DMS114 treated with DMSO at 0.1 percent for 48 hours (cell line): Measurements from ENCODE around the gene C1orf185.
"Not testable (repeated sequence)": the region's sequence is repeated elsewhere in the genome, so short reads cannot be mapped to it uniquely, and the experiment has no call there.

Experiments
- DNase-seq: peaks from one replicate; lab custom pipeline; 2025; ENCODE audit not compliant: unreplicated experiment; lab: John Stamatoyannopoulos, UW

Gene C1orf185

GRCh38 chr1:51133045-51133444 is 31.0 kb downstream of the C1orf185 start:
- no peak for DNase-seq

DNA sequence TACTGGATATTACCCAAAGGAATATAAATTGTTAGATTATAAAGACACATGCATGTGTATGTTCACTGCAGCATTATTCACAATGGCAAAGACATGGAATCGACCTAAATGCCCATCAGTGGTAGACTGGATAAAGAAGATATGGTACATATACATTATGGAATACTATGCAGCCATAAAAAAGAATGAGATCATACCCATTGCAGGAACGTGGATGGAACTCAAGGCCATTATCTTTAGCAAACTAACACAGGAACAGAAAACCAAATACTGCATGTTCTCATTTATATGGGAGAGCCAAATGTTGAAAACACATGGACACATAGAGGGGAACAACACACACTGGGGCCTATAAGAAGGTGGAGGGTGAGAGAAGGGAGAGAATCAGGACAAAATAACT is 35.7 kb downstream of the C1orf185 start:
- DNase-seq = not testable (repeated sequence)

GRCh38 chr1:51139474-51139873 is 37.4 kb downstream of the C1orf185 start:
- DNase-seq = no peak

- no peak for DNase-seq
Measured at GRCh38 chr1:51147394-51147793, 45.4 kb downstream of the C1orf185 start.

- DNase-seq = no peak
Measured at GRCh38 chr1:51154776-51155175, 52.7 kb downstream of the C1orf185 start.

DNA sequence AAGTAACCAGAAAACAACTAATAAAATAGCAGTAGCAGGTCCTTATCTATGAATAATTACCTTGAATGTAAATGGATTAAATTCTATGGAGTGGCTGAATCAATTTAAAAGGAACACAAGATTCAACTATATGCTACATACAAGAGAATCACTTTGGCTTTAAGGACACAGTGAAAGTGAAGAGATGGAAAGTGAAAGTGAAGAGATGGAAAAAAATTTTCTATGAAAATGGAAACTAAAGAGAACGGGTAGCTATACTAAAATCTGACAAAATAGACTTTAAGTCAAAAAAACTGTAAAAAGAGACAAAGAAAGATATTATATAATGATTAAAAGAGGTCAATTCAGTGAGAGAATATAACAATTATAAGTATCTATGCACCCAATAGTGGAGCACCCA is 54.7 kb downstream of the C1orf185 start:
- DNase-seq = no peak

DNA sequence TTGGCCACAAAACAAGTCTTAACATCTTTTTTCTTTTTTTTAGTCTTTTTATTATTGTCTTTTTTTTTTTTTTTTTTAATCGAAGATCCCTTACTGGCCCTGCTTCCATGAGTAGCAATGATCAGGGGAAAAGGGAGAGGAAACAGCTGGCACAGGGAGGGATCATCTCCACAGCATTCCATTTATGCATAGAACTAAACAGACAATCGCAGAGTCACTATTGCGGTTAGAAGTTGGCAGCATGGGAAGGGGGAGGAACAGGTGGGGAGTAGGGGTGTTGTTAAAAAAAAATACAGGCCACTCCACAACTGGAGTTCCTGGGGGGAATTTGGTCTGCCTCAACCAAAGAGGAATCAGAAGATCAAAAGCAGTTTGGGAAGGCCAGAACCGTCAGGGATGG is 55.4 kb downstream of the C1orf185 start:
- no peak for DNase-seq

GRCh38 chr1:51158263-51158662 is 56.2 kb downstream of the C1orf185 start:
- DNase-seq = no peak

- DNase-seq = not testable (repeated sequence)
Measured at GRCh38 chr1:51162560-51162959, 60.5 kb downstream of the C1orf185 start.

GRCh38 chr1:51165540-51165939 is 63.5 kb downstream of the C1orf185 start:
- no peak for DNase-seq

GRCh38 chr1:51168266-51168845 is 66.3 kb downstream of the C1orf185 start:
- no peak for DNase-seq

- DNase-seq = no peak
Measured at GRCh38 chr1:51168936-51169335, 66.9 kb downstream of the C1orf185 start.

GRCh38 chr1:51170342-51170741 is 68.3 kb downstream of the C1orf185 start:
- DNase-seq = no peak

DNA sequence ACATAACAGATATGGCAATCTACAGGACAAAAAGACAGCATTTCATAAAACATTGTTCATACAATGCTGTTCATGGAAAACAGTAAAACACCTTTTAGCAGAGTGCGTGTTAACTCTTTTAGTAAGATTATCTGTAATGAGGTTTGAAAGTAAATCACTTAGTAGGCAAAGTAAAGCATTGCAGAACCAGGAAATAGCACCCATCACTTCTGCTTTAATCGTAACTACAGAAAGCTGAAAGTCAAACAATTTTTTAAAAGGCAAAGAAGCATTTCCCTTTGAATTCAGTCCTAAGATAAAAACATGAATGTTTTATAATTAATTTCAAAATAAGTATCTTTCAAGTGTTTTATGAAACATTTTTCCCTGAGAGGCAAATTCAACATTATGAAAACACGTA is 70.8 kb downstream of the C1orf185 start:
- no peak for DNase-seq

GRCh38 chr1:51175278-51175677 is 73.2 kb downstream of the C1orf185 start:
- no peak for DNase-seq

GRCh38 chr1:51177988-51178387 is 76.0 kb downstream of the C1orf185 start:
- not testable (repeated sequence) for DNase-seq

DNA sequence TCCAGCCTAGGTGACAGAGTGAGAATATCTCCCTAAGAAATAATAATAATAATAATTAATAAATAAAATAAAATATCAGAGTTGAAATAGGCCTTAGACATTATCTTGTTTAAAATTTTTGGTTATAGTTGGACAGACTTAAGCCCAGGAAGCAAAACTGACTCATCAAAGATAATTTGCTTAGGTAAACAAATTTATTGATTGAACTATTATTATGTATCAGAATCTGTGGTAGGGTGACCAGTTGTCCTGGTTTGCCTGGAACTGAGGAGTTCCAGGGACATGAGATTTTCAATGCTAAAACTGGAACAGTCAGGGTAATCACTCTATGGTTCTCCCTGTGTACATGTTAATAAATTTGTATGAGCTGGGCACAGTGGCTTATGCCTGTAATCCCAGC is 86.2 kb downstream of the C1orf185 start:
- DNase-seq = no peak

DNA sequence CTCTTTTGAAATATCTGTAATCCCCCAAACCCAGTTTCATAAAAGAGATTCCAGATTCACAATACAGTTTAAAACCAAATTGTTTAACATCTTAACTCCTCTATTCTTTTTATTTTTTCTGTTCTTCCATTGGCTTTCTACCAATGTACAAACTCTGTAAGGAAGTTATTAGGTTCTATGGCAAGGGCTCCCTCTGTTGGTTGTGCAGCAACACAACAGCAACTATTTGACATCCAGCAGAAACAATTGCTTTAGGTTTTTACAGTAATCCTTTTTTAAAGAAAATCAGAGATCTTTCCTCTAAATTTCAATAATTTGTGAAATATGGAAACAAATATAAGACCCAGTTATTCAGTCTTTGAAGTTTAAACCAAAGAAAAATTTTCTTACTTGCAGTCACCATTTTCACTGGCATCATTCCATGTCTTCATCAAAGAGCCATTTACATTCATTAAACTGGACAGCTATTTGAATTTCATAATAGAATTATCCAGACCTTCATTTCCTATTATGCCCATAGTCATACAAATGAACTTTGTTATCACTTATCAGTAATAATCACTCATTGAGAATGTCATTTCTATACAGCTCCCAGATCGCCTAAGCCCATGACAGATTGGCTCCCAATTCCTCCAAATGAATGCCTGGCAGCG is 87.5 kb downstream of the C1orf185 start:
- DNase-seq = peak; percentile 82

GRCh38 chr1:51190961-51191360 is 88.9 kb downstream of the C1orf185 start:
- no peak for DNase-seq

DNA sequence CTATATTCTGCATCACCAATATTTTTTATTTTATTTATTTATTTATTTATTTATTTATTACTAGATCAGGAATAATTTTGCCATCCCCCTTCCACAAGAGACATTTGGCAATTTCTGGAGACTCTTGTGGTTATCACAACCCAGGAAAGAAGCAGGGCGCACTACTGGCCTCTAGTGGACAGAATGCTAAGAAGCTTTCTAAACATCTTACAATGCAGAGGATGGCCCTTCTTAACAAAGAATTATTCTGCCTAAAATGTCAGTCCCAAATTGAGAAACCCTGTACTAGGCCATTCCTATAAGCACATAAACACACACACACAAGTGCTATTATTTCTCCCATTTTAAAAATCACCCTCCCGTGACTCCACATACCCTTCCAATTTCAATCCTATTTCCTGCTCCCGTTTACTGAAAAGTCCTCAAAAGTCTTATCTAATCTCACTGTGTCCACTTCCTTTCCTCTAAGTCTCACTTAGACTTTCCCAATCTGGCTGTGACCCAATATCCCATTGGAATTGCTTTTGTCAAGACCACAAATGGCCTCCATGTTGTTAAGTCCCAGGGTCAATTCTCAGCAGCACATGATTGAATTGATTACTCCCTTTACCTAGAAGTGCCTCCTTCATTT is 90.3 kb downstream of the C1orf185 start:
- peak; percentile 33 for DNase-seq

DNA sequence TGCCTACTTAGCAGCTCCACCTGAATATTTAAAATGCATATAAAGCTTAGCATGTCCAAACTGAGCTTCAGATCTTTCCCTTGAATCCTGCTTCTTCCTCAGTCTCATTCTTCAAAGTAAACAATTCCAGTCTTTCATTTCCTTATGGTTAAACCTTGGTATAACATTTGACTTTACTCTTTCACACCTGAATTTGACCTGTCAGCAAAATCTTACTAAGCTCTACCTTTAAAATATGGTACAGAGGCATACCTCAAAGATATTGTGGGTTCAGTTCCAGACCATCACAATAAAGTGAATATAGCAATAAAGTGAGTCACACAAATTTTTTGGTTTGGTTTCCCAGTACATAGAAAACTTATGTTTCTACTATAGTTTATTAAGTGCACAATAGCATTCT is 91.5 kb downstream of the C1orf185 start:
- DNase-seq = no peak
